HG03095 (cell line): ENCODE results near the gene KIZ.
A peak's percentile ranks its signal among the peaks of the same experiment; 100 is the strongest.
"Not testable (repeated sequence)": the region's sequence is repeated elsewhere in the genome, so short reads cannot be mapped to it uniquely, and the experiment has no call there.

Source experiments
- ATAC-seq: cut with Tn5 transposase; IDR thresholded peaks from one replicate; pipeline ENCODE4 v1.9.1; 2021; ENCODE audit warnings: moderate library complexity; ENCODE audit not compliant: unreplicated experiment

The KIZ gene

GRCh38 chr20:21136015-21136732, 10.3 kb downstream of the KIZ start:
- peak; percentile 62 for ATAC-seq

- no peak for ATAC-seq
These were observed 11.2 kb downstream of the KIZ start for GRCh38 chr20:21137078-21137477.

DNA sequence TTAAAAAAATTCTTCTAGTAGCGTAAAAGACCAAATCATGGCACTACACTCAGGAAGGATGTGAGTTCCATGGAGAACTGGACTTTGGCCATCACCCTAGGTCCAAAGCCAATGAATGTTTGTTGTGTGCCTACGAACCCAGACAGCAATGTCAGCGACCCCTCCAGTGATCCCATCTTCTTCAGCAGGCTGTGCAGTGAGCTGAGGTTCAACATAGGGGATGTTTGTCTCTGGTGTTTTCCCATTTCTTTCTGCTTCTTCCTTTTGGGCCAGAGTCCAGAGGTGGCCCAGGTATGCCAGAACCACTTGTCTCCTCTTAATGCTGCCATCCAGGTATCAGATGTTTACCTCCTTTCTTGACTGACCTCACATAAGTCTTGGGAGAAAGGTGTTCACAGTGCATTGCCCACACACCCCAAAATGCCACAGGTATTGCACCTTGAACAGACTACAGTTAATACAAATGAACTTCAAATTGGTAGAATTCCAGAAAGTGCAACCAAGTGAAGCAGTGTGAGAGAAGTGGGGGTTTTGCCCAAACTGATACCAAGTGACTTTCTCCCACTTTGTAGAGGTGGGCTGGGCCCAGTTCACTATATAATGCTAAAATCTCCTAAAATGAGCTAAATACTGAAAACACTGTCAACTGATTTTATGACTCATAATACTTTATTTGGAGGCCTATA, 14.1 kb downstream of the KIZ start:
- no peak for ATAC-seq

DNA sequence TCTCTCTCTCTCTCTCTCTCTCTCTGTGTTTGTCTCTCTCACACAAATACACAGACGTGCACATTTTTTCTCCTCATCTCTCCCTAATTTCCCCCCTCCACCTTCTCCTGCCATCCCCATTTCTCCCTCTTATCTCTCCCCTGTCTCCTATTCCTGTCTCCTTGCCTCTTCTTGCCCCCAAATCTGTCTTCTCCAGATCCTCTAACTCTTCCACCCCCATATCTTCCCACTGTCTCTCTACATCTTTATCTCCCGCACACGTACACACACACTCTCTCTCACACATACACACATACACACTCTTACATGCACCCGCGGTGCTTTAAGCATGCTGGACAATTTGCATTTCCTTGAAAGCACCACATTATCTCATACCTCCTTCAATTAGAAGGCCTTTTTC, 15.9 kb downstream of the KIZ start:
- no peak for ATAC-seq

- no peak for ATAC-seq
These were observed 17.5 kb downstream of the KIZ start for GRCh38 chr20:21143194-21143890.

DNA sequence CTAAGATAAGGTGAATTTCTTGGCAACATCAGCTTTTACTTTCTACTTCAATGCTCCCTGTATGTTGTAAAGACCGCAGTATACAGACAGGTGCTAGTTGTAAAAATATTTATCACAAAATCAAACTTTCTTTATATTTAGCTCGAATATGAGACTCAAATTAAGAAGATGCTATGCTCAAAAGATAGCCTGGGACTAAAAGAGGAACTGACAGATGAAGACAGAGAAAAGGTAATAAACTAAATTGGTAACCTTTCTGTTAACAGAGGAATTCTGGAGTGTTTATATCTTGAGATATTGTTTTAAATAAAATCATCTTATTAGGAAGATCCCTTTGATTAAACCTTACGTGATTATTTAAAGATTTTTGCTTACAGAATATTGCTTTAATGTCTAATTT, 19.5 kb downstream of the KIZ start:
- ATAC-seq = no peak

DNA sequence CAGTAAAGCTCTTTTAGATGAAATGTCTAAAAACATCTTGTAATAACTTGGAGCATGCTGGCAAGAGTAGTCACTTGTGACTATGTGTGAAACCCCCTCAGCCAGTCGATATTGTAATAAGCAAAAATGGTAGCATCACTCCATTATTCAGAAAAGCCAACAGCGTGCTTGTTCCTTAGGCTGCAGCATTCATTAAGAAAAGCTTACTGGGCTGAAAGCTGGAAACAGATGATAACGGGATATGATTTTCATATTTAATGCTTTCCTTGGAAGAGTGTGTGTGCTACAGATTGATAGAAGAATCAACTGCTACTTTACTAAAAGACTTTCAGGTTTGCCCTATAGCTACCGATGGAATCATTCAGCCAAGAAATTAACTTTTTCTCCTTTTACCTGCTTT, 20.3 kb downstream of the KIZ start:
- ATAC-seq = no peak

- no peak for ATAC-seq
These were observed 21.7 kb downstream of the KIZ start for GRCh38 chr20:21147593-21147992.

GRCh38 chr20:21149344-21149743, 23.5 kb downstream of the KIZ start:
- no peak for ATAC-seq

GRCh38 chr20:21151791-21152190, 25.9 kb downstream of the KIZ start:
- no peak for ATAC-seq

GRCh38 chr20:21154692-21155091, 28.8 kb downstream of the KIZ start:
- no peak for ATAC-seq

DNA sequence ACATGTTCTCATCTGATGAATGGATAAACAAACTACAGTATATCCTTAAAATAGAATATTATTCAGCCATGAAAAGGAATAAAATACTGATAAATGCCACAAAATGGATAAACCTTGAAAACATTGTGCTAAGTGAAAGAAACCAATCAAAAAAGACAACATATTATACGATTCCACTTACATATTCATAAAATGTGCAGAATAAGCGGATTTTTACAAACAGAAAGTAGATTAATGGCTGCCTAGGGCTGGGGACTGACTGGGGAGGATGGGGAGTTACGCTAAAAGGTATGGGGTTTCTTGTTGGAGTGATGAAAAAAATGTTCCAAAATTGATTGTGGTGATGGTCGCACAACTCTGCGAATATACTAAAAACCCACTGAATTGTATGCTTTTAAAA, 29.4 kb downstream of the KIZ start:
- ATAC-seq = no peak

GRCh38 chr20:21156266-21156665, 30.4 kb downstream of the KIZ start:
- ATAC-seq = no peak

DNA sequence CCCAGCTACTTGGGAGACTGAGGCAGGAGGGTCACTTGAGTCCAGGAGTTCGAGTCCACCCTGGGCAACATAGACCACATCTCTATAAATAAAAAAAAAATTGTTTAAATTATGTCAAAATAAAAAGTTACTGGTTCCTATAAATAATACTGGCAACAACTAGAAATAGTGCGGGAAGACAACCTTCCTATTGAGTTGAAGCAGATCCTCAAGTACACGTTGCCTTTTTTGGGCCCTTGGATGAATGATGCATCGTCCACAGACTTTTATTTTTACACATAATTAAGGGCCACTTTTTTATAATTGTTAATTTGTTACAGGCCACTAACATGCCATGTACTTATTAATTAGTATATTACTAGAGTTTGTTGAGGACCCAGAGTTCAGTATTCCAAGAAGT, 31.1 kb downstream of the KIZ start:
- no peak for ATAC-seq

DNA sequence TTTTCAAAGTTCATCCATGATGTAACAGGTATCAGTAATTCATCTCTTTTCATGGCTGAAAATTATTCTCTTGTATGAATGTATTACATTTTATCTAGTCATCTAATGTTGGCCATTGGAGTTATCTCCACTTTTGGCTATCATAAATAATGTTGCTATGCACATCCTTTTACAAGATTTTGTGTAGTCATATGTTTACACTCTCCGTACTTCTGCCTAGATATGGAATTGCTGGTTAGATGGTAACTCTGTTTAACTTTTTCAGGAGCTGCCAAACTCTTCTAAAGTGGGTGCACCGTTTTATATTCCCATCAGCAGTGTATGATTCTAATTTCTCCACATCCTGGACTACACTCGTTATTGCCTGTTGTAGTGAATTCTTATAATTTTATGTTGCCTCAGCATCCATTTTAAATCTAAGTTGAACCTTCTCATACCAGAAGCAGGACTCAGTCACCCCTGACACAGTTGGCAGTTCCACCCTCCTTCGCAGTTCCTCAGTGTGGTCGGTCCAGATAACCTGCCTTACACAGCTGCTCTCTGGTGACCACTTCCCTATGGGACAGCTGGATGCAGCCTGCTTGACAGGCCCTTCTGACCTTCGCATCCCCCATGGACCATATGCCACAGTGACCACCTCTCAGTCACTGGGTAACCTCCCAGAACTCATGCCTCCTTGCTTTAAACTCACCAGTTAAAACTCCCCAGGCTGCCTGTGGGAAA, 33.9 kb downstream of the KIZ start:
- ATAC-seq = no peak

GRCh38 chr20:21161926-21162325, 36.0 kb downstream of the KIZ start:
- no peak for ATAC-seq

DNA sequence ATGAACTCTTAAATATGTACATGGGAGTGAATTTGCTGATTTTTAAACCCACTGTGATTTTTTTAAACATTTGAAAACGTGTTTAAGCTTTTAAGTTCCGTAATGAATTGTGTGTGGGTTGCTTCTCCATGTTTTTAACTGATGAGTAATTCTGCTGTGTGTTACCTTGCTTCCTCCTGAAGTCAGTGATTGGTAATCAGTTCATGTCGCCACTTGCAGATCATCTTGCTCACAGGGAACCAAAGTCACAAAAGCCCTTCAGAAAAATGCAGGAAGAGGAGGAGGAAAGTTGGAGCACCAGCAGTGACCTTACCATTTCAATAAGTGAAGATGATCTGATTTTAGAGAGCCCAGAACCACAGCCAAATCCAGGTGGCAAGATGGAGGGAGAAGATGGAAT, 36.7 kb downstream of the KIZ start:
- no peak for ATAC-seq

GRCh38 chr20:21166801-21167200, 40.9 kb downstream of the KIZ start:
- ATAC-seq = no peak

DNA sequence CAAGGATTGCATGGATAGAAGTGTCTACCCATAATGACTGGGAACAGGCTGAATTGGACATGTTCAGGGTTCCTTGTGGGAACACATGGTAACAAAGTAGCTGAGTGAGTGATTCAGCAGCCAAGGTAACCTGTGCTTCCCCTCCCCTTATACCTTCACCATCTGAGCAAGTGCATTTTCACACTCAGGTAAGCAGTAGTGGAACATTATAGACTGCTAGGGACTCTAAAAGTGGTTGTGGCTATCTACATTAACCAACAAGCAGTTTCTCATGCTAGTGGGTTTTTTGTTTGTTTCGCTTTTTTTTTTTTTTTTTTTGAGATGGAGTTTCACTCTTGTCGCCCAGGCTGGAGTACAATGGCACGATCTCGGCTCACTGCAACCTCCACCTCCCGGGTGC, 41.4 kb downstream of the KIZ start:
- ATAC-seq = no peak

DNA sequence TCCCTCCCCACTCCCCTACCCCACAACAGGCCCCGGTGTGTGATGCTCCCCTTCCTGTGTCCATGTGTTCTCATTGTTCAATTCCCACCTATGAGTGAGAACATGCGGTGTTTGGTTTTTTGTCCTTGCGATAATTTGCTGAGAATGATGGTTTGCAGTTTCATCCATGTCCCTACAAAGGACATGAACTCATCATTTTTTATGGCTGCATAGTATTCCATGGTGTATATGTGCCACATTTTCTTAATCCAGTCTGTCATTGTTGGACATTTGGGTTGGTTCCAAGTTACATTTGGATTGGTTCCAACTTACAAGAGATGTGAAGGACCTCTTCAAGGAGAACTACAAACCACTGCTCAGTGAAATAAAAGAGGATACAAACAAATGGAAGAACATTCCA, 42.2 kb downstream of the KIZ start:
- ATAC-seq = not testable (repeated sequence)

GRCh38 chr20:21172626-21173025, 46.7 kb downstream of the KIZ start:
- no peak for ATAC-seq

GRCh38 chr20:21173485-21173884, 47.6 kb downstream of the KIZ start:
- ATAC-seq = no peak
